IPS DF 19.7 (cell line): ENCODE data around the gene ZMYND10.

ENCODE experiments used
- DNase-seq: peaks from one replicate; pipeline ENCODE4 v3.0.0-alpha.2; 2013; ENCODE audit warnings: low read depth, low spot score

Gene ZMYND10

DNA sequence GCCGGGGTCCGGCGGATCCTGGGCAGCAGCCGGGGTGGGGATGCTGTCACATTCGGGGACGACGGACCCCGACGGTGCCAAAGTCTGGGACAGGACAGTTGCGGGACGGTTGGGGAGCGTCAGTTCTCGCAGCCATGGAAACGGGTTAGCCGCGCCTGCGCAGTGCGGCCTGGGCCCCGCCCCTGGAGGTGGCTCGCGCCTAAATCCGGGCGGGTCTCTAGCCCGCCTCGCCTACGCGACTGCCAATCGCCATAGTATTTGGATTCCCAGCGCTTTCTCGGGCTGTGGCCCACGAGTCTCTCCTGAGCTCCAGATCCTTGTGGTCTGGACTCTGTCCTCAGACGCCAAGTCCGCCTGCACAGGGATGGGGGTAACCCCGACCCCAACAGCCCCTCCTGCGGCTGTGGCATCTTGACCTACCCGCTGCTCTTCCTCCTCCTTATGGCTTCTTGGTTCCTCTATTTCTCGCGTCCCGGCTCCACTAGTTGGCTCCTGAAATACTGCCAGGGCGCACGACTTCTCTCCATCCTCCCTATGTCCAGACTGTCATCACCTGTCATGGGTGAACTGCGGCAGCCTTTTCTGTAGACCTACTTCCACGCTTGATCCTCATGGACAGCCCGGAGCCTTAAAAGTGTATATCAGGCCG lies at the start of gene ZMYND10:
Gene ZMYND10, minus strand, starts transcription at position 147 of the 649 bp plus-strand sequence. CDS start 153 bp downstream, outside the sequence.
- no peak for DNase-seq

DNA sequence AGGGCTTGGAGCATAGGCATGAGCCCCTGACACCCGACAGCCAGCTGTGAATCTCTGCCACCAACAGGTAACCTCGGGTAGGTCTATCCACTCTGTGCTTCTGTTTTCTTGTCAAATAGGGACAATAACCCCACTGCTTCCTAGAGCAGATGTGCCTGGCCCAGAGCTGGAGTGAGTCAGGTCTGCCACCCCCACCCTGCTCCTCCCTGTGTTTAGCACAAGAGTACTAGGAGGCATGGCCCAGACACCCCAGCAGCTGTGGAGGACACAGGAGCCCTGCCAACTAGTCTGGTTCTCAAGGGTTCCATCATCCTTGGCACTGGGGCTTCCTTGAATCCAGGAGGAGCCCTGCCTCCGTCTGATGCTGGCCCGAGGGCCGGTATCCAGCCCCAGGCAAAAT lies 47.5 kb upstream of the ZMYND10 start:
- no peak for DNase-seq

DNA sequence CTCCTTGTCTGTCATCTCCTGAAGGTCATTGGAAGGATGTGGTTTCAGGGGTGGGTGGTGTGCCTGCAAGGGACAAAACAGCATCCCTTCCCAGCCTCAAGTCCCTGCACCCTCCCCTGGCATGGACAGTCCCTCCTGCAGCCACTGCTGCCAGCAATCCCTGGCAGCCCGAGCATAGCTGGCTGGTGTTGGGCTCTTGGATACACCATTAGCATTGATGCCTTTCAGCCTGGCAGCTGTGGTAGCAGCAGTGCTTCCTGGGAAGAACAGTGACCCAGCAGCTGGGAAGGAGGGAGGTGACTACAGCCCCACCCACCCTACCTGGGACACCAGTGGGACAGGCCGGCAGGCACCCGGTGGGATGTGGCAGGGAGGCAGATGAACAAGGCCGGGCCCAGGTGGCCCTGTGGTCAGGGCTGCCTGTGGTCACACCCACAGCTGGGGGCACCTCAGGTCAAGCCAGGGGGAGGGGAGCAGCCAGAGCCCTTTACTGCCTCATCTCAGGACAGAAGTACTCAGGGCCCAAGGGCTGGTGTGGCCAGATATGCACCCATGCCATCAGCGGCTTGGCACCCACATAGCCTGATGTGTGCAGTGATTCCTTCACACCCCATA lies 46.7 kb upstream of the ZMYND10 start:
- no peak for DNase-seq

DNA sequence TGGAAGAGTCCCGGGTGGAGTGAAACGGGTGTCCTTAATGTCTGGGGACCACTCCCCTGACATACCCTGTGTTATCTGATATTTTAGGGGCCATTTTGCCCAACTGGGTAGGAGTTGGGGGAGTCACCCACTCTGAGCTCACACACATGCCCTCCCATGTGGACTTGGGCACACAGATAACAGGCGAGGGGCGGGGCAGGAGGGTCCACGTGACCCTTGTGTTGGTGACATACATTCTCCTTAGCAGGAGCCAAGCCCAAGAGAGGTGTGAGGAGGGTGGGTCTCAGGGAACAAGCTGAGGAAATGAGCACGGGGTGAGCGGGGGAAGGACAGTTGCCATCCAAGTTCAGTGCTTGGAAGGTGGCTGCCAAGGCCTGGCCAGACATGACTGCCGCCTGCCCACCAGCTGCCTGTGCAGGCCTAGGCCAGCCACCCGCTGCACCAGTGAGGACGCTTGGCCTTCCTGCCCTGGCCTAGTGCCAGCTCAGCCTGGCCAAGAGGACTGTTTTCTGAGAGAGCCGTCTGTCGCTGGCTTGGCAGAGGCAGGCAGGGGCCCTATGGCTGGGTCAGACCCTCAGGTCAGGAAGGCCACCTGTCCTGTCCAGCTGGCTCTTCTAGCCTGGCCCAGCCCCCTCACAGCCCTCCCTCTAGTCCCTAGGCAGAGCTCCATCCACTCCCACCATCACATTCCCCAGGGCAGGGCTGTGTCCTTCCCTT lies 45.1 kb upstream of the ZMYND10 start:
- no peak for DNase-seq

GRCh38 chr3:50389414-50389767 lies 43.9 kb upstream of the ZMYND10 start:
- no peak for DNase-seq

DNA sequence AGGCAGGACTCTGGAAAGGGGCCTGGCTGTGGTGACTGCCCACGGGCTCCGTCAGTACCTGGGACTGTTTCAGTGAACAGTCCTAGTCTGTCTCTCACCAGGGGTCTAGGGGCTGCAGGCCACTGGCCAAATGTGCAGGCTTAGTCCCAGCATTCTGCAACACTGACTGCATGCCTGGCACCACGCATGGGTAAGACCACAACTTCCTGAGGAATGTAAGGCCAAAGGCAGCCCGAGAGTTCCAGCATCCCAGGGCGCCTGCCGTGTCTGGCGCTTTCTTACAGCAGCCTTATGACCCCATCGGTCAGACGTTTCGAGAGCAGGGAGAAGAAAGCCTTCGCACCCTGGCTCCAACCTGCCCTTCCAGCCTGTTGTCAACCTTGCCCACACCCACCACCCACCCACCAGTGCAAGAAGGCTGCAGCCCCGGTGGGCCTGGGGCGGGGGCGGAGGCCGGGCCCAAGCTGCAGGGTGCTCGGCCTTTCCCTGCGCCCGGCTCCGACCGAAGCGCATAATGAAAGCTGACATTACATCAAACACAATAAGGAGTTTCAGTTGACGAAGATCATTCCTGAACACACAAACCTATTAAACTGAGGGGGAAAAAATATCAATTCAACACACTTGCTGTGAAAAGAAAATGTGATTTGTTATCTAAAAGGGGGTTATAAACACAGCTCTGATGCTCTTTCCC lies 43.3 kb upstream of the ZMYND10 start:
- no peak for DNase-seq

DNA sequence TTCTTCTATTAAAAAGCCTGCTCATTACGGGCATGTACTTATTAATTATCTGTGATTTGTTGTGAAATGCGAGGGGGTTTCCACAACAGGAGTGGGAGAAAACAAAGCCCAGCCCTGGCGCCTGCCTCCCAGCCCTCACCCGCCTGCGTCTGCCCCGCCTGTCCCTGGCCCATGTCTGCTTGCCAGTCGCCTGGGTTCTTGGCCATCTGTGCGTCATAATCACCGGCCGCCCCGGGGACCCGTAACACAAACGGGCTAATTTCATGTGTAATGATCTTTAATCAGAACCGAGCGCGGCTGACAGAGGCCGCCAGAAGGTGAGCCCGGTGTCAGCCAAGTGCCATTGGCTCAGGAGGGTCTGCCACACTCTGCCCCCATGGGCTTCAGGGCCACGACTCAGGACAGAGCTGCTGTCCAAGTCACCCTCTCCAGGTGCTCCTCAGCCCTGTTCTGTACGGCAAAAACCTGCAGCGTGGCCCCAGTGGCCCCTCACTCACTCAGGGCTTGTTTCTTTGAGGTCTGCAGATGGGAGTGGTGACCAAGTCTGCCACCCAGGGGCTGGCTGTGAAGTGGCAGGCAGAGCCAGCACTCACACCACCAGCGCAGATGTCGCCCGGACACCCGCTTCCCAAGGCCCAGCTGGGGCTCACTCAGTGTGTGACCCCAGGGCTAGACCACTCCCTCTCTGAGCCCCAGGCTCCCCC lies 42.6 kb upstream of the ZMYND10 start:
- no peak for DNase-seq

DNA sequence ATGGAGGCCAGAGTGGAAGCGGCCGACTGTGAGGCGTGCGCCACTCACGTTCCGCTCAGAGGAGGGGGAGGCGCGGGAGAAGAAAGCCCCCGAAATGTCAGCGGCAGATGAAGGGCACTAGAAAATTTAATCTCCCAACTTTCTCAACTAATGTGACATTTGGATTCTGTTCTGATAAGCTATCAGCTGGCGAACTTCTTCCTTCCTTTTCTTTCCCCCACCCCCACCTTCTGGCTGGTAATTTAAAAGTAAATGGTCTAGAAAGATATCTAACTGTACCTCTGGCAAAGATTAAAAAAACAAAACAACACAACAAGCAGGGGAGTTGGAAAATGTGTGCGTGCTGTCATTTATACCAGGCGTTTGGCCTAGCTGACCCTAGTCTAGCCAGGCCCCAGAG lies 40.2 kb upstream of the ZMYND10 start:
- no peak for DNase-seq

GRCh38 chr3:50383750-50384149 lies 38.2 kb upstream of the ZMYND10 start:
- no peak for DNase-seq

- DNase-seq, result no peak
Measured at GRCh38 chr3:50382722-50383121, 37.2 kb upstream of the ZMYND10 start.

DNA sequence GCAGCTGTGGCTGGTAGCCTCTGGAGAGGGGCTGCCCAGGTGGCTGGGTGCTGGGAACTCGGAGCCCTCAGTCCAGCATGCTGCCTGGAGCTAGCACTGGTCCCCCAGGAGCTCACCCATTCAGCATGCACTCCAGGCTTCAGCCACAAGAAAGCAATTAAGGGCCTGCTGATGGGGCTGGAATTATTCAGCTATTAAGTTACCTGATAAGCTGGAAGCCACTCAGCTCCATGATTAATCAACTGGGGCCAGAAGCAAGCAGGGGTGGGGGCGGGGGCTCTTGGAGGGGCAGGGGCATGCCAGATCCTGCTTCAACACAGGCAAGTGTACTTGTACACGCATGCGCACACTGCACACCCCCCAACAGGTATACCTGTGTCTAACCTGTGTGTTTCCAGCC lies 35.9 kb upstream of the ZMYND10 start:
- DNase-seq, result no peak

GRCh38 chr3:50380405-50381085 lies 35.0 kb upstream of the ZMYND10 start:
- no peak for DNase-seq

- DNase-seq, result no peak
Measured at GRCh38 chr3:50378757-50379156, 33.2 kb upstream of the ZMYND10 start.

- no peak for DNase-seq
Measured at GRCh38 chr3:50378024-50378423, 32.5 kb upstream of the ZMYND10 start.

GRCh38 chr3:50375258-50375931 lies 29.9 kb upstream of the ZMYND10 start:
- no peak for DNase-seq

DNA sequence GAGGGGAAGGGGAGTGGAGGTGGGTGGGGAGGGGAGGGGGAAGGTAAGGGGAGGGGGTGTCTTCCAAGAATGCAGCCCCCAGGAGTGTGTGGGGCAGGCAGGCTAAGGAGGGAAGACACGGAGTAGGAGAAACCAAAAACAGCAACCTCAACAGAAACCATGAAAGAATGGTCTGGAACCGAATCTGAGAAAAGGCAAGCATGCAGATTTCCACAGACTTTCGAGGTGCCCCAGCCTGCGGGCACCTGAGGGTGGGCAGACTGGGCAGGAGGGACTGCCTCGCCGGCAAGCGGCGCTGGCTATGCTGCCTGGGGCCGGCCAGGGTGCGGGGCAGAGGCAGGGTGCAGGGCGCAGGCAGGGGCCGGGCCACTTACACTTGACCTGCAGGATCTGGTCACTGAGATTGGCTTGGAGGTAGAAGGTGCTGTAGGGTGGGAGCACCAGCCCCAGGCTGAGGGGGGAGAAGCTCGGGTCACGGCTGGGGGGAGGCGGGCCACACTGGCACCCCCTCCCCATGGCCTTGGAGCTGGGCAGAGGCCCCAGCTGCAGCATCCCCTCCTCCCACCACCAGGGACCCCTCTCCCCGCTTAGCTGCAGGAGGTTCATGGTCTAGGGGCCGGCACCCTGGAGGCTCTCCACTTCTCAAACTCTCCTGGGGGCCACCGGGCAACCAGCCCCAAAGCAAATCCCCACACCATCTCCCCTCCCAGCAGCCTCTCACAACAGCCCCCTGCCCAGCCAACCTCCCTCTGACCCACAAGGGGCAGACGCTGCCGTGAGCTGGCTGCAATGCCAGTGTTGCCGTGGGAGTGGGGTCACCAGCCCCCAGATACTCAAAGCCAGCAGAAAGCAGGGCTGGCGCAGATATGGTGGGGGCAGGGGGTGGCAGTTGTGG lies 29.1 kb upstream of the ZMYND10 start:
- no peak for DNase-seq

DNA sequence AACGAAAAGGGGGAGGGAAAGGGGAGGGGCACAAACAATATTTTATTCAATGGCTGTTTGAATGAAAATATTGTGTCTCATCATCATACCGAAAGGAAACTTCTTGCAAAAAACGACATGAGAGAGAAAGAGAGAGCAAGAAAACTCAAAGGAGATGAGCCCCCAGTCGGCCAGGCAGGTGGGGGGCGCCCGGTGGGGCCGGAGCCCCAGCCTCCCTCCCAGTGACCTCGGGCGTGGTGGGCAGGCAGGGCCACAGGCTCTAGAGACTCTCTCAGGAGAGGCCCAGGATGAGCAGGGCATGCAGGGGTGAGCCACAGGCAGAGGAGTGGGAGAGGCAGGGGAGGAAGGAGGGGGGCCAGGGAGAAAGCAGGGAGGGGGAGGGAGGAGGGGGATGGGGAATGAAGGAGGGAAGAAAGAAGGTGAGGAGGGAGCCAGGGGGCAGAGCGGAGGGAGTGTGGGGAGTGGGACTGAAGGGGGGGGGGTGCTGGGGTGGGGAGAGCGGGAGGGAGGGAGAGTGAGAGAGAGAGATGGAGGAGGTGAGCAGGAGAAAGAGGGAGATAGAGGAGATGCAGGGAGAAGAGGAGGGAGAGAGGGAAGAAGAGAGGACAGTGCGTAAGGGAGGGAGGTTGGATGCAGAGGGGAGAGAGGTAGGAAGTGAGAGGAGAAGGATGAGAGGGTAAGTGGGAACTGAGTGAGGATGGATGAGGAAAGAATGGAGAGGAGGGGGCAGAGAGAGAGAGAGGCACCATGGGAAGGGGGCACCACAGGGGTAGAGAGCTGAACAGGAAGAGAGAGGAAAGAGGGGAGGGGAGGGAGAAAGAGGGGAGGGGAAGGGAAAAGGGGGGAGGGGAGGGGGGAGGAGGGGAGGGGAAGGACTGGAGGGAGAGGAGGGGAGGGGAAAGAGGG lies 27.9 kb upstream of the ZMYND10 start:
- peak; percentile 60 for DNase-seq

GRCh38 chr3:50372349-50372748 lies 26.8 kb upstream of the ZMYND10 start:
- no peak for DNase-seq
